GM19395 (cell line): ENCODE measurements around the gene KIFC1.
A peak's percentile ranks its signal among the peaks of the same experiment; 100 is the strongest.

Source experiments
- ATAC-seq: cut with Tn5 transposase; IDR thresholded peaks from one replicate; pipeline ENCODE4 v1.9.1; 2021; ENCODE audit warnings: mild to moderate bottlenecking, moderate library complexity; ENCODE audit not compliant: unreplicated experiment

KIFC1 gene

GRCh38 chr6:33439956-33440648 is 48.5 kb downstream of the KIFC1 start:
- no peak for ATAC-seq

- ATAC-seq: no peak
Measured at GRCh38 chr6:33440649-33441309, 49.2 kb downstream of the KIFC1 start.

DNA sequence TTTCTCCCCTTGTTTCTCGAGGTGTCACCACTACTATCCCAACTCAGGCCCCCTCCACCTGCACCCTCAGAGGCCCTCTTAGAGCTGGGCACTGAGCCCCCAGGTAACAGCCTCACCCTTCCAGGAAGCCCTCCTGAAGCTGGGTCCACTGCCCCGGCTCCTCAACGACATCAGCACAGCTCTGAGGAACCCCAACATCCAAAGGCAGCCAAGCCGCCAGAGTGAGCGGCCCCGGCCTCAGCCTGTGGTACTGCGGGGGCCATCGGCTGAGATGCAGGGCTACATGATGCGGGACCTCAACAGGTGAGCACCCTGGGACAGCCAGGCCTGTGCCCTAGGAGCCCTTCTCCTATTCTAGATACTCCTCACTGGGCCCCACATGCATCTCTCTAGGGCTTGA is 49.8 kb downstream of the KIFC1 start:
- no peak for ATAC-seq

GRCh38 chr6:33442283-33442682 is 50.7 kb downstream of the KIFC1 start:
- ATAC-seq: no peak

- no peak for ATAC-seq
Measured at GRCh38 chr6:33443025-33443424, 51.4 kb downstream of the KIFC1 start.

- no peak for ATAC-seq
Measured at GRCh38 chr6:33443619-33444504, 52.2 kb downstream of the KIFC1 start.

- ATAC-seq: no peak
Measured at GRCh38 chr6:33445119-33445603, 53.5 kb downstream of the KIFC1 start.

DNA sequence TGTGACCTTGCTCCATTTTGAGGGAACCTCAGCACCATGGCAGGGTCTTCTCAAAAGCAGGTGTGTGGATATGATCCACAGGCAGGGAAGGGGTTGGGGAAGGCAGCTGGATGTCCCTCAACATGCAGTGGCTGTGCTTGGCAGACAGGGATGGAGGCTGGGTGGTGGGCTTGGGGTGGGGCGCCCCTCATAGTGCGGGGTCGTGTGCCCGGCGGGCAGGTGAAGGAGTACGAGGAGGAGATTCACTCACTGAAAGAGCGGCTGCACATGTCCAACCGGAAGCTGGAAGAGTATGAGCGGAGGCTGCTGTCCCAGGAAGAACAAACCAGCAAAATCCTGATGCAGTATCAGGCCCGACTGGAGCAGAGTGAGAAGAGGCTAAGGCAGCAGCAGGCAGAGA is 54.7 kb downstream of the KIFC1 start:
- ATAC-seq: no peak

DNA sequence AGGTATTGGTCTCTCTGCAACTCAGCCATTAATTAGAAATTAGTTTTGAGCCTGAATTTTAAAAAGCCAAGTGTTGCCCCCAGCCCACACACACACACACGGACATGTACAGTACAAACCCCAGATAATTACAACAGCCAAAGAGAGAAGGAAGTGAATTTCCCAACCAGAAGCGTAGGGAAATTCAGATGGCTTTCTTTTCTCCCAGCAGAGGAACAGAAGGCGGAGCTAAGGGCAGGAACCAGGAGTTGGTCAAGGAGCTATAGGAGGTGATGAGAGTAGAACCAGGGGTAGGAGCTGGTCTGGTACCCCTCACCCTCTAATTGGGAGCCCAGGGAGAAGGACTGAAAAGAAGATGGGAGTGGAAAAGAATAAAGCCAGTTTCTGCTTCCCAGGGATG is 58.8 kb downstream of the KIFC1 start:
- ATAC-seq: no peak

GRCh38 chr6:33451606-33452005 is 60.0 kb downstream of the KIFC1 start:
- ATAC-seq: no peak

DNA sequence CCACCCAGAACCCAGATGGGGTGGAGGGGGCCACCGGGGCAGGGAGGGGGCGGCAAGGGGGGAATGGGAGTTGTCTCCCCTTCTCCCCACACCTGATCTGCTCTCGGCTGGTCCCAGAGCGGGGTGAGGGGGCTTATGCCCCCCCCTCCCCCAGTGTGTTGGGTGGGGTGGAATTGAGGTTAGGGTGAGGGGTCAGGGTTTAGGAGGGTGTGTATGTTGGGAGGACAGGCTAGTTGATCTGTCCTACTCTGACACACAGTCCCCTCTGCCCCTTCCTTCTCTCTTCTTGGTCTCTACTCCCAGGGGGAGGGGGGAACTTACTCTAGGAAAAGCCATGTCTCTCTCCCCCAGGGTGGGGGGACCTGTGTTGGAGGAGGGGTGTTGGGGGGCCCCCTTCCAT is 60.9 kb downstream of the KIFC1 start:
- ATAC-seq: no peak

GRCh38 chr6:33453393-33454008 is 61.9 kb downstream of the KIFC1 start:
- no peak for ATAC-seq

DNA sequence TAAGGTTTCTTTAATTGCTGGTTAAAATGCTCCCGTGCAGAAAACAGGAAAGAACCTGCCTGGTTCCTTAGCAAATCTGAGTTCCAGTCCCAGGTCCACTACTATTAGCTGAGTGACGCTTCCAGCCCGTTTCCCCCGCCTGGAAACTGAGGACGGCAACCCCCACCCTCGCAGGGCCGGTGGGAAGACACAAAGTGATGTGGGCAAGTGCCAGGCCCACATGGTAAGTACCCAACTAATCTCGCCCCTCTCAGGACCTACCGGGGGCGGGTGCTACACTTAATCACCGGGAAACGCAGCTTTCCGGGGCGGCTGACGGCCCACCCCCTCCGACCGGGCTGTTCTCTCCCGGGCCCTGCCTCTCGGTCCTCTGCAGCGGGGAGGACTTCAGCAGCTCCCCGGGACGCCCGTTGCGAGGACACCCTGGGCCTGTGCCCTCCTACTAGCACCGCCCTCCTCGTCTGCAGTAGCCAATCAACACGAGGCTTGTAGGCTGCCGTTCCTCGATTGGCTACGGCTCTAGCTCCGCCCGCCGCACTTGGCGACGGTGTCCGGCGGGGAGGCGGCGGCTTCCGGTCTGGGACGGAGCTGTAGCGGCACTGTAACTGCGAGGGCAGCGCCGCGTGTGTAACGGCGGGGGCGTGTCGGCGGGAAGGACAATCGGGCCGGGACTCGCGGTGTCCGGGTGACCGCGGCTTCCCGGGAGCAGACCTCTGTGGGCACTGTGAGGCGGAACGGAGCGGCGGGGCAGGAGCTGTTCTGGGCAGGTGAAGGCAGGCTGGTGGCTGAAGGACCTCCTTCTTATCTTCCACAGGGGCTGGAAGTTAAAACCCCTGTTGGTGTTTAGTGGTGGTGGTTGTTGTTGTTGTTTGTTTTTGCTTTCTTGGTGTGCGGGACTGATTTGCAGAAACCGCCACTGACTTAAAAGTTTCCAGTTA is 62.7 kb downstream of the KIFC1 start, which contains the start of gene ZBTB9:
TSS of gene ZBTB9 (plus strand) at position 568 of the 938 bp plus-strand sequence. CDS start 525 bp downstream, outside the sequence.
- peak; percentile 99 for ATAC-seq

DNA sequence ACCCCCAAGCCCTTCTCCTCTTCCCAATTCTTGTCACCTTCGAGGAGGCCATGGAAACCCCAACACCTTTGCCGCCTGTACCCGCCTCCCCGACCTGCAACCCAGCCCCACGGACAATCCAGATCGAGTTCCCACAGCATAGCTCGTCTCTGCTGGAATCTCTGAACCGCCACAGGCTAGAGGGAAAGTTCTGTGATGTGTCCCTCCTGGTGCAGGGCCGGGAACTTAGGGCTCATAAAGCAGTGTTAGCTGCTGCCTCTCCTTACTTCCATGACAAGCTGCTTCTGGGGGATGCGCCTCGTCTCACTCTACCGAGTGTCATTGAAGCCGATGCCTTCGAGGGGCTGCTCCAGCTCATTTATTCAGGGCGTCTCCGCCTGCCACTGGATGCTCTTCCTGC is 63.4 kb downstream of the KIFC1 start:
- ATAC-seq: no peak

DNA sequence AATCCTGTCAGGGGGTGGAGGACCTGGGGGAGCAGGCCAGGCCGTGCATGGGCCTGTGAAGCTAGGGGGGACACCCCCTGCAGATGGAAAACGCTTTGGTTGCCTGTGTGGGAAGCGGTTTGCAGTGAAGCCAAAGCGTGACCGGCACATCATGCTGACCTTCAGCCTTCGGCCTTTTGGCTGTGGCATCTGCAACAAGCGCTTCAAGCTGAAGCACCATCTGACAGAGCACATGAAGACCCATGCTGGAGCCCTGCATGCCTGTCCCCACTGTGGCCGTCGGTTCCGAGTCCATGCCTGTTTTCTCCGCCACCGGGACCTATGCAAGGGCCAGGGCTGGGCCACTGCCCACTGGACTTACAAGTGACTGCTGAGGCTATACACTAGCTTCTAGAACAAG is 64.5 kb downstream of the KIFC1 start:
- ATAC-seq: no peak

GRCh38 chr6:33458676-33459075 is 67.1 kb downstream of the KIFC1 start:
- ATAC-seq: no peak

DNA sequence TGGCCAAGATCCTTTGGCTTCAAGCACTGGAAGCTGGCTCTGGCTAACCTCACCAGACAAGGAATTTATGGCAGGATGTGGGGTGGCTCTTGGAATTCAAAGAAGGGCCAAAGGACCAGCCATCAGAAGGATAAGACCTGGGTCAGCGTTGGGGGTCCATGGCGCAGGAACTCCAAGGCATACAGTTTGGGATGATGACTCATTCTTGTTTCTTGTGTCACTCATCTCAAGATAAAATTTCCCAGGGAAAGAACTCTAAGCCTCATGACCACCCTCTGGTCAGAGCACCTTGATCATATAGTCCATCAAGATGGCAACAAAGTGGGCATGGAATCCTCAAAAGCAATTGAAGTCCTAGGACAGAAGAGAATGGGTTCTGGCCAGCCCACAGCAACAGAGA is 67.6 kb downstream of the KIFC1 start:
- no peak for ATAC-seq
